Cerebellar cortex (tissue), 1 donor: ENCODE results near the gene RAB30.

ENCODE experiments used
- DNase-seq: peaks from one replicate; pipeline ENCODE4 v3.0.0-alpha.2; 2015; ENCODE audit warnings: low spot score

Gene RAB30

DNA sequence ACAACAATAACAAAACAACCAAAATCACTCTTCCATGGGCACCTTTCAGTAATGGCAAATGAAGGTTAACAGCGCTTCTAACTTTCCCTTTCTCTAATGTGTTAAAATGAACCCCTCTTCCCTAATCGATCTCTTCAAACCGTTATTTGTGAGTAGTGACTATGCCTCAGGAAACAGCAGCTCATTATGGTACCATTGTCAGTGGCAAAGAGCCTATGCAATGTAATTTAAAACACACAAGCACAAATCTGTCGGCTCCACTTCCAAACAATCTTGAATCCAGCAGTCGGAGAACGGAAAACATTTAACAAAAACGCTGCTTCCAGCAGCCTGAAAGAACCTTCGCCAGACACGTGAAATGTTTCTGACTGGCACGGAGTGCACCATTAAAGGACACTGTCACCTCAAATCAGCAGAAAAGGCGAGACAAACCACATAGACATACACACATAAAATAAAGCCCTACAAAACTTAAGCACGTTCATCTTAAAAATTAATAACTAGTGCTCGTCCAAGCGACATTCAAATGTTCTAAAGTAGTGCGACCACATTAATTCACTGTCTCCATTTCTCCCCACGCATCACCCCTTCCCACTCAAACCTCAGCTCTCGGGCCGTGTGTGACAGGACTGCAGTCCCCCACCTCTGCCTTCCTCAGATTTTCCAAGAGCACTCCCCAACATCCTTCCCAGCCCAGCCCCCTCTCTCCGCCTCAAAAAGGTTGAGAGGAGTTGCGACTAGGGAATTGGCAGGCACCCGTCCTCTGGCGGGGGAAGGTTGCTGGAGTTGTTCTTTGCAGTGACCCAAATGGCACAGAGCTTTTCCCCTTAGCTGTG lies 748 bp downstream of the RAB30 start:
- DNase-seq: peak; percentile 63

- DNase-seq: peak; percentile 30
These were observed 1.5 kb downstream of the RAB30 start for GRCh38 chr11:83070044-83070701.

GRCh38 chr11:83069441-83070043 lies 2.2 kb downstream of the RAB30 start:
- DNase-seq: peak; percentile 37

DNA sequence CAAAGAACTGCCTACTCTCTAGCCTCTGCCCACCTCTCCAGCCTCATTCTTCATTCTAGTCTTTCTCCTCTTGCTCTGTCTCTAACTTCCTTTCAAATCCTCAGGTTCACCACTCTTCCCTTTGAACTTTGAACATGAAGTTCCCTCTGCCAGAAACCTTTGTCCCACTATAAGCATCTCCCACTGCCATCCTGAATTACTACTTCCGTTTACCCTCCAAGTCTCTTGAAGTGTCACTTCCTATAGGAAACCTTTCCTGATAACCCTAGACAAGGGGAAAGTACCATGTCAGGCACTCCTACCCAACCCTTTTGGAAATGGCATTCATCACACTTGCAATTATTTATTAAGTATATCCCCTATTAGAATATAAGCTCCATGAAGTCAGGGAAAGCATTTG lies 3.1 kb downstream of the RAB30 start:
- no peak for DNase-seq

- no peak for DNase-seq
These were observed 7.7 kb downstream of the RAB30 start for GRCh38 chr11:83064011-83064410.

DNA sequence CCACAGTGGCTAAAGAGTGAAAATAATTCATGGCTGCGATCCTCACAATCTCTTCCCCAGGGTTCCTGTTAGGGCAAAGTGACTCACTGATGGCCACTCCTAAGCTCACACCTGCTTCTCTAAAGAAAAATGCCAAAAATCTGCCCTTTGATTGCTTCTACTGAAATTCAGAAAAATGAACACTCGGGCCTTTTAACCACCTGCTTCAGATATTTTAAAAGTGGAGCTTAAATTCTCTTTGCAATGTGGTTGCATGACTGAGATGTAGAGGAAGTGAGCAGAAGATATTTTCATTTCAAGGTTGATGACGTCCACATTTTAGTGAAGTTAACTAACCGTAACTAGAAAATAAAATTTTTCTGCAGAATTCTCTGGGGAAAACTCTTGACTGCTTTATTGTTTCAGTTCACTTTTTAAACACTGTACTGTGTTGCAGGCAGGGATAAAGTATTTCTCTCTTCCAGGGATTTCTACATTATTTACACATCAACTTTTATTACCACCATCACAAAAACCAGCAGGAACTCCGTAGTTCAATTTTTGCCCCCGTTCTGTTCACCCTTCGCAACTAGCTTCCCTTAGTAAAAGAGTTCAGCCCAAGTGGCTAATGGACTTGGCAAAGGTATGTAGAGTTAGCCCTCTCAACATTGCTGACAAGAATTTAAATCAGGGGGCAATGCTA lies 8.5 kb downstream of the RAB30 start:
- DNase-seq: peak; percentile 52

DNA sequence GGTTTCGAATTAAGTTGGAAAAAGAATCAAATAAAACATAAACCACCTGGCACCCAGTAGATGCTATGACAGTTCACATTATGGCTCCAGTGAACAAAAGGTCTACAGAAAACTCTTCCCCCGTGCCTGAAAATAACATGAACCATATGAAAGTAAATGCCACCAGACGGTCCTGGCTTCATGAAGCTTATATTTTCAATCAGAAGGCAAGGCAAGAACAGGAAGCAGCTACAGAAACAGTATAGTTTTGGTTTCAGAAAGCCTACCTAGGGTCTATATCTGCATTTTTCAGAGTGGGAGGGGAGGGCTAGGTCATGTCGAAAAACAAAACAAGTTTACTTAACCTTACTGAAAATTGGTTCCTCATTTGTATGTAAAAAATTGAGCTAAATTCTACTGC lies 9.8 kb downstream of the RAB30 start:
- DNase-seq: no peak

GRCh38 chr11:83060965-83061364 lies 10.7 kb downstream of the RAB30 start:
- no peak for DNase-seq

GRCh38 chr11:83057721-83058120 lies 14.0 kb downstream of the RAB30 start:
- peak; percentile 58 for DNase-seq

GRCh38 chr11:83056611-83057010 lies 15.1 kb downstream of the RAB30 start:
- no peak for DNase-seq

GRCh38 chr11:83056204-83056603 lies 15.5 kb downstream of the RAB30 start:
- DNase-seq: no peak

GRCh38 chr11:83054904-83055380 lies 16.8 kb downstream of the RAB30 start:
- no peak for DNase-seq

DNA sequence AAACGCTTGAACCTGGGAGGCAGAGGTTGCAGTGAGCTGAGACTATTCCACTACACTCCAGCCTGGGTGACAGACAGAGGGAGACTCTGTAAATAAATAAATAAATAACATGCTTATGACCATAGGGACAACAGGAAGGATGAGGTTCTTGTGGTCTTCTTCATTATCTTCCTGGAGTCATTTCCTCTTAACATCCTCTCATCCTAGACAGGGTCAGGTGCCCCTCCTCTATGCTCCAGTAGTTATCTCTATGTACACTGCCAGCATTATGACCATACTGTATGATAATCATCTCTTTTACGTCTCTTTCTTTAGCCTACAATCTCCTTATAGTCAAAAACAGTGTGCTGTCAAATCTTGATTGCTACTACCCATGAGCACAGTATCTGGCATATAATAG lies 17.7 kb downstream of the RAB30 start:
- no peak for DNase-seq

- DNase-seq: peak; percentile 76
These were observed 19.7 kb downstream of the RAB30 start for GRCh38 chr11:83051760-83052671.

DNA sequence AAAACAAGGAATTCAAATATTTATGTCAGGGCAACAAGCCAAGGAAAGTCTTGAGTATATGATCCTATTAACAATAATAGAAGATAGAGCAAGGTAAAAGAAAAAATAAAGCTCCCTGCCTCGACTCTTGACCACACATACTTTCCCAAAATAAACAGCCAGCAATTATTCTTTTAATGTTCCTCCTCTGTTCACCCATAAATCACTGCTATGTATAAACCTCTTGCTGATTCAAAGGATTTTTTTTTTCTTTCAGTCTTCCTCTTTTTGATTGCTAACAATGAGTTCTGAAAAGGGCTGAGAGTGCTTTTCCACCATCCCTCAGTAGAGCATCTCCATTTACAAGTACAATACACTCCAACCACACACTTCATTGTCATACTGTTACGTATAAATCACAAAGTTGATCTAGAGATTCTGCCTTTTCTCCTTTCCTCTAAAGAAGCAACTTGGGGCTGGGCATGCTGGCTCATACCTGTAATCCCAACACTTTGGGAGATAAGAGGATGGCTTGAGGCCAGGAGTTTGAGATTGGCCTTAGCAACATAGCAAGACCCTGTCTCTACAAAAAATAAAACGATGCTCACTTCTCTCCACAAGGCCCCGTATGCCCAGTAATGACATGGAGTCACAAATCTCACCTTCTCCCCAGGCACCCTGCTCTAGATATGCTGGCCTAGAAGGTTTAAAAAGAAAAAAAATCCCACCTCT lies 24.0 kb downstream of the RAB30 start:
- no peak for DNase-seq

- DNase-seq: no peak
These were observed 25.0 kb downstream of the RAB30 start for GRCh38 chr11:83046621-83047172.

DNA sequence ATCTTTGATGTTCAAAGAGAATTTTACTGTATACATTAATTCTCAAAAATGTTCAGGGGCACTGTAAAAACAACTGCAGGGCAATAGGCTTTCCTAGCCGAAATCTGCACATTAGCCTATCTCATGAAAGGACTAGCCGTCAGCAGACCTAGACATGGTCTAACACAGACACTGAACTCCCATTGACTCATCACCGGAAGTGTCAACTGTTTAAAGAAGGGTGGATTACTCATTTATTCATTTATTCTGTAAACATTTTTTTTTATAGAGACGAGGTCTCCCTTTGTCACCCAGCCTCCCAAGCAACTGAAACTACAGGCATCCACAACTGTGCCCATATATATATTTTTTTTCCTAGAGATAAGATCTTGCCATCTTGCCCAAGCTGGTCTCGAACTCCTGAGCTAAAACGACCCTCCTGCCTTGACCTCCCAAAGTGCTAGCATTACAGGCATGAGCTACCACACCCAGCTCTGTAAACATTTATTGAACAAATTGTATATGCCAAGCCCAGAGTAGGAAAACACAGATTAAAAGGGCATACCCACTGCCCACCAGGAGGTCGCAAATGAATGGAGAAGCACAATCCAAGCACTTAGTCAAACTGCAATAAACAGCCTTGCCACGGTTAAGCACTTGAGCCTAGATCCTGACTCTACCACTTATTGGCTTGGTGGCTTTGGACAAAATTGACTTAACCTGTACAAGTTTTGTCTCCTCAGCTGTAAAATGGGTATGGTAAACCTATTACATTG lies 26.6 kb downstream of the RAB30 start:
- DNase-seq: no peak

- DNase-seq: no peak
These were observed 28.6 kb downstream of the RAB30 start for GRCh38 chr11:83042964-83043711.

DNA sequence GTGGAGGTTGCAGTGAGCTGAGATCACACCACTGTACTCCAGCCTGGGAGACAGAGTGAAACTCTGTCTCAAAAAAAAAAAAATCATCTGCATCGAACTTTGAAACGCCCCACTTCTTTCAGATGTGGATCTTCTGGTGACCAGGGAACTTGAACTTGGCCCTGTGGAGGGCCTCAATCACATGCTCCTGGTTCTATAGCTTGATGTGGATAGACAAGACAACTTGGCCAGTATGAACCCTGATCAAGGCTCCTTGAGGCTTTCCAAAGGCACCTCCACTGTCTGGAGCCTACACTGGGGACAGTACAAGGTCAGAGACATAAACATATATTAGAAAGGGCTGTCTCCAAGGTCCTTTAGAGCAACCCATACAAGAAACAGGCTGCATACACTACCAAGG lies 30.6 kb downstream of the RAB30 start:
- no peak for DNase-seq
